ENCODE measurements around the gene CCNI2.

GRCh38 chr5:132754111-132754510 lies 6.9 kb downstream of the CCNI2 start:
- TF ChIP-seq EZH2phosphoT487 (IDR thresholded peaks at IDR 0.05; ENCODE audit: borderline replicate concordance) (no peak), CTCF (conservative IDR thresholded peaks at IDR 0.05; ENCODE audit: low read length) (no peak)
